Stimulated activated CD8-positive, alpha-beta memory T cell treated with anti-CD3 and anti-CD28 coated beads, Interleukin-12 subunit alpha, Interleukin-12 subunit beta, amount 100 ng/mL, for 4 hours (primary cell): ENCODE measurements around the gene LCN15.
A peak's percentile ranks its signal among the peaks of the same experiment; 100 is the strongest.
"Not testable (repeated sequence)": the region's sequence is repeated elsewhere in the genome, so short reads cannot be mapped to it uniquely, and the experiment has no call there.

Experiments
- DNase-seq: peaks from one replicate; pipeline ENCODE4 v3.0.0-alpha.2; 2020; ENCODE audit warnings: low read depth

LCN15 gene, protein sequence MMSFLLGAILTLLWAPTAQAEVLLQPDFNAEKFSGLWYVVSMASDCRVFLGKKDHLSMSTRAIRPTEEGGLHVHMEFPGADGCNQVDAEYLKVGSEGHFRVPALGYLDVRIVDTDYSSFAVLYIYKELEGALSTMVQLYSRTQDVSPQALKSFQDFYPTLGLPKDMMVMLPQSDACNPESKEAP

DNA sequence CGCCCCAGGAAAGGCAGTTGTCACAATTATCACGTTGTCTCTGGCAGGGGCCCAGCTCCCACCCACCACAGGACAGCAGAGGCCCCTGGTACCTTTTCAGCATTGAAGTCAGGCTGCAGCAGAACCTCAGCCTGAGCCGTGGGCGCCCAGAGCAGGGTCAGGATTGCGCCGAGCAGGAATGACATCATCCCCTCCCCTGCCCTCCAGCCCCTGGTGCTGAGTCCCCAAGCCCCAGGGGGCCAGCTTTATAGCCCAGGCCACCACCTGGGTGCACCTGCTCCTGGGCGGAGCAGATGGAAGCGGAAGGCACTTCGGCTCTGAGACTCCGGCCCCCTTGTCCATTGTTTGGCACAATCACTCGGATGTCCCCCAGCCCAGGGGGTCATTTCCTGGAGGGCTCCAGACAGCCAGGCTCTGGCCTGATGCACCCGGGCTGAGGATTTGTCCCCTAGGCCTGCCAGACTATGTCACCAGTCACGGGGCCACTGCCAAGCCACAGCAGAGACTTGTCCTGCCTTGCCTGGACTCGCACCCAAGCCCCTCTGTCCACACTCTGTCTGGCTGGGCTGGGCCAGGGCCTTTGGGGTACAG is at the start of gene LCN15:
TSS of gene LCN15 (minus strand) at position 218 of the 591 bp plus-strand sequence. CDS start at position 188, 30 bp downstream.
- DNase-seq: no peak

DNA sequence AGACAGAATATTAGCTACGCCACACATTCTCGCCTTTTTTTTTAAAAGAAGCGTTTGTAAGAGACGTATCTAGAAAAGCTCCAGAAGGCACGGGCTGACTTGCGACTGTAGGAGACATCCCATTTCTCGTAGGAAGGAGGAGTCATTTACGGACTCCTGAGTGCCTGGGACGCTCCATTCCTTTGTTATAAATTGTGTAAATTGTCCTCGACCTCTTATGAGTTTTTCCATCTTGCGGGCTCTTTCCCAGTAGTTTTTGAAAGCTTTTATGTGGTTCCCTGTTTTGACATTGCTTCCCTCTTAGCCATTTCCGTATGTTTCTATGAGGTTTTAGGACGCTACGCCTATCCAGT is 44.5 kb upstream of the LCN15 start:
- no peak for DNase-seq

- DNase-seq: peak; percentile 43
Observed at GRCh38 chr9:136808075-136808805, 43.9 kb upstream of the LCN15 start.

- peak; percentile 73 for DNase-seq
Observed at GRCh38 chr9:136807281-136808074, 43.2 kb upstream of the LCN15 start, which contains the start of gene RABL6. Gene RABL6 (plus strand): TSS chr9:136807948. CDS start chr9:136808197, 249 bp downstream.

DNA sequence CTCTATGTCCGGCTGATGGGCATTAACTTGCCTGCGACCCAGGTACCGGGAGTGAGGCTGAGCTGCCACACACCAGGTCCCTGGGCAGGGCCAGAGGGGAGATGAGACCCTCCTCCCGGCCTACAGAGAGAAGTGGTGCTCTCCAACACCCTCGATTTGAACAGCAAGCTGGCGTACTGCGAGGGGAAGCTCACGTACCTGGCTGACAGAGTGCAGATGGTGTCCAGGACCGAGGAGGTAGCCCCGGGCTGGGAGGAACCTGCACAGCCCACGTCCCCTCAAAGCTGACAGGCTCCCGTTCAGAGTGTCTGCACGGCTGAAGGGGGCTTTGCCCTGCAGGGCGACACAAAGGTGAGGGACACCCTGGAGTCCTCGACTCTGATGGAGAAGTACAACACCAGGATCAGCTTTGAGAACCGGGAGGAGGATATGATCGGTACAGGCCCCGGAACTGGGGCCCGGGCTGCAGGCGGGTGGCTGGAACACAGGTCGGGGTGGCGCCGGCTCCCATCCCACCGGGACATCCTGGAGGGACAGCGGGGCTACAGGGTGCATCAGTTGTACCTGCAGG is 42.4 kb upstream of the LCN15 start:
- no peak for DNase-seq

DNA sequence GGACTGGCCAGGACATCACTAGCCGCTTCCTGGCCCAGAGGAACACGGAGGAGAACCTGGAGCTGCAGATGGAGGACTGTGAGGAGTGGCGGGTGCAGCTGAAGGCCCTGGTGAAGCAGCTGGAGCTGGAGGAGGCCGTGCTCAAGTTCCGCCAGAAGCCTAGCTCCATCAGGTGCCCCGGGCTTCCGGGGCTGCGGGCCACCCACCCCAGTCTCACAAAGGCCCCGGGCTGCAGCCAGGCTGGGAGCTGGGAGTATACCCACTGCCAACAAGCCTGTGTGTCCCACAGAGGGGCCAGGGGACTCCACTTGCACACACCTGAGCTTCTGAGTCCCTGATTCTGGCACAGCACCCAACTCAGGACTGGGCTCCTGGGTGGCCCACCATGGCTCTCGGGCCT is 41.7 kb upstream of the LCN15 start:
- DNase-seq: no peak

DNA sequence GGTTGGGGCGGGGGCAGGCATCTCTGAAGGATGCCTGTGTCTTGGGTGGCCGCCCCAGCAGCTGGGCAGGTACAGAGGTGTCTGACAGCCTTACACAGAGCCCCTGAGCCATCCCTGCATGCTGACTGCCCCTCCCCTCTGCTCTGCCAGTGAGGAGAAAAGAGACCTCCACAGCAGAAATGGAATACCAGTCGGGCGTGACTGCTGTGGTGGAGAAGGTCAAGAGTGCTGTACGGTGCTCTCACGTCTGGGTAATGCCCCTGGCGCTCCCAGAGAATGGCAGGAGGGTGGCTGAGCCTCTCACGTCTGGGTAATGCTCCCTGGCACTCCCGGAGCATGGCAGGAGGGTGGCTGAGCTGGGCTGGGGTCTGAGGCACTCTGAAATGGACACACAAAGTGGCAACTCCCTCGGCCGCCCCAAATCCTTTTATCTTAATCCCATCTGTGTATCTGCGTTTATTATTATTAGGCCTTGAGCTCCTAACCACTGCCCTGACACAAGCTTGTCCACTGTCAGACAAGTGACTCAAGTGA is 41.0 kb upstream of the LCN15 start:
- DNase-seq: no peak

DNA sequence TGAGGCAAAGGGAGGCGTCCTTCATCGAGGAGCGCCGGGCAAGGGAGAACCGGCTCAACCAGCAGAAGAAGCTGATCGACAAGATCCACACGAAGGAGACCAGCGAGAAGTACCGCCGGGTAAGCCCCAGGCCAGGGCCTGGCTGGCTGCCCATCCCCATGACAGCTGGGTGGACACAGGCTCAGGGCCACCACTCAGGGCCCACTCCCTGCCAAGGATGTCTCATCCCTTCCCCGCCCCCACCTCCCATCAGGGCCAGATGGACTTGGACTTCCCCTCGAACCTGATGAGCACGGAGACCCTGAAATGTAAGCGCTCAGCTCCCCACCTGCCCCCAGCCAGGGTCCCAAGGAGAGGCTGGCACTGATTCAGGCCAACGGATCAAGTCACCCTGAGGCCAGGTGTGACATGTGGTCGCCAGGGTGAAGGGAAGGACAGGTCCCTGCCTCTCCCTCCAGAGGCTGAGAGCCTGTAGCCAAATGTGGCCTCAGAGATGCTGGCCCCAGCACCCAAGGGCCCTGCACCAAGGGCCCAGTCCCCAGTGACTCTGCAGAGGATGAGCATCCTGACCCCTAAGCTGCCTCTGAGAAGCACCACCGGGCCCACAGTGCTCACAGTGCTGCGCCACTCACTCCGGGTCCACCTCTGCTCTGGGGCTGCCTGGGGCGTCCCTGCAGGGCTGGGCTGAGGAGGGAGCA is 40.3 kb upstream of the LCN15 start:
- DNase-seq: no peak

DNA sequence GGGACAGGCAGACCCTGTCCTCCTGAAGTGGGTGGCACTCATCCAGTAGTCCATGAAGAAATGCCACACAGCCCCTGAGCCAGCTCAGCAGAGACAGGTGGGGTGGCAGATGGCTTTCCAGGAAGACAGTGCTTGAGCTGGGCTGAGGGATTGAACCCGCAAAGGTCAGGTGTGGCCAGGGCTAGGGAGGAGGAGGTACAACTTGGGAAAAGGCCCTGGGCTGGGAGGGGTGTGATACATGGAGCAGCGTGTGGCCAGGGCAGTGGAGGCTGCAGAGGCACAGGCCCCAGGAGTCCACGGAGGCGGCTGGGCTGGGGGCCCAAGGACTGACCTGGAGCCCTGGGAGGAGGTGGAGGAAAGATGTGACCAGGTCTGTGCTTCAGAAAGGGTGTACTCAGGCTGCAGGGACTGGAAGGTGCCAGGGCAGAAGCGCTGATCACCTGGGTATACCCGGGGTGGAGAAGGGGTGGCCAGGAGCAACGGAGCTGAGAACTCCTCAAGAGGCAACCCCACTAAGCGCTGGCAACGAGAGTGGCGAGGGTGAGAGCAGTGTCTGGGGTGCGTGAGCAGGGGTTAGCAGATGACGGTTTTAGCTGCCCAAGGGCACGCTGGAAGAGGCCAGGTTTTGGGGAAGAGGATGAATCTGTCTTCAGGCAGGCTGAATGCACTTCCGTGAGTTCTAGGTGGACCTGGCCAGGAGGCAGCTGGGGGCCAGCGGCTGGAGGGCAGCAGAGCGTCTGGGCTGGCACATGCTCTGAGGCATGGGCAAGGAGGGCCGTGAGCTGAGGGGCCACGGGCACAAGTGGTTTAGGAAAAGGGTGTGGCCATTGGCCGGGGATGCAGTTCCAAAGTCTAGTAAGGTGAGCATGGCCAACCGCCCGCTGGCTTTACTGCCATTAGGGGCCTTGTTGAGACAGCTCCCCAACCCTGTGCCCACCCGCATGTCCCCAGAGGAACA is 39.5 kb upstream of the LCN15 start:
- no peak for DNase-seq

DNA sequence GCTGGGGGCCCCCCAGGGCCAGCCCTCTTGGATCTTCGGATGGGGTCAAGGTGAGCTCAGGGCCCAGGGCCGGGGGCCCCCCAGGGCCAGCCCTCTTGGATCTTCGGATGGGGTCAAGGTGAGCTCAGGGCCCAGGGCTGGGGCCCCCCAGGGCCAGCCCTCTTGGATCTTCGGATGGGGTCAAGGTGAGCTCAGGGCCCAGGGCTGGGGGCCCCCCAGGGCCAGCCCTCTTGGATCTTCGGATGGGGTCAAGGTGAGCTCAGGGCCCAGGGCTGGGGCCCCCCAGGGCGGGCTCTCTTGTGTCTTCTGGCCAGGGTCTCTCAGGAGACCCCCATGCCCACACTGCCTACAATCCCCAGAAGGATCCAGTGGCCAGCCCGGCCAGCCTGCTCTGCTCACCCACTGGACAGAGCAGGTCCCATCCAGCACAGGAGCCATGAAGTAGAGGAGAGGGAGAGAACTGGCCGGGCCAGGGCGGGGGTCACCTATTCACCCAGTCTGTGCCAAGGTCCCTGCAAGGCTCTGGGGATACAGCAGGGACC is 38.8 kb upstream of the LCN15 start:
- not testable (repeated sequence) for DNase-seq

GRCh38 chr9:136802321-136802720 is 38.0 kb upstream of the LCN15 start:
- DNase-seq: no peak

GRCh38 chr9:136799854-136800657 is 35.7 kb upstream of the LCN15 start:
- peak; percentile 83 for DNase-seq

GRCh38 chr9:136799079-136799853 is 34.9 kb upstream of the LCN15 start:
- DNase-seq: no peak

- no peak for DNase-seq
Observed at GRCh38 chr9:136798708-136799078, 34.4 kb upstream of the LCN15 start.

- not testable (repeated sequence) for DNase-seq
Observed at GRCh38 chr9:136796775-136797347, 32.5 kb upstream of the LCN15 start.

DNA sequence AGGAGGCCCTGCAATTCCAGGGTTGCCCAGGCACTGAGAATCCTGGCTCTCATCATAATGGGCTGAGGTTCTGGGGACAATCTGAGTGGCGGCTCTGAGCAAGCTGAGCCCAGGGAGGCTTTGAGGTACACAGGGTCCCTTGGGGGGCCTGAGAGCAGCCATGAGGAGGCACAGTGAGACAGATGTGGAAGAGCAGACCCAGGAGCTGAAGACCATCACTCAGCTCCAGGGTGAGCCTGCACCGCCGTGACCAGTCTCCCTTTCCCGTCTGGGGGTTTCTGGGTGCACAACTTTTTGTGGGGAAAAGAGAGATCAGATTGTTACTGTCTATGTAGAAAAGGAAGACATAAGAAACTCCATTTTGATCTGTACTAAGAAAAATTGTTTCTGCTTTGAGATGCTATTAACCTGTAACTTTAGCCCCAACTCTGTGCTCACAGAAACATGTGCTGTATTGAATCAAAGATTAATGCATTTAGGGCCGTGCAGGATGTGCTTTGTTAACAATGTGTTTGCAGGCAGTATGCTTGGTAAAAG is 32.0 kb upstream of the LCN15 start, which contains the start of gene CCDC183:
TSS of gene CCDC183 (plus strand) at position 101 of the 537 bp plus-strand sequence. CDS start at position 161, 60 bp downstream.
- no peak for DNase-seq

DNA sequence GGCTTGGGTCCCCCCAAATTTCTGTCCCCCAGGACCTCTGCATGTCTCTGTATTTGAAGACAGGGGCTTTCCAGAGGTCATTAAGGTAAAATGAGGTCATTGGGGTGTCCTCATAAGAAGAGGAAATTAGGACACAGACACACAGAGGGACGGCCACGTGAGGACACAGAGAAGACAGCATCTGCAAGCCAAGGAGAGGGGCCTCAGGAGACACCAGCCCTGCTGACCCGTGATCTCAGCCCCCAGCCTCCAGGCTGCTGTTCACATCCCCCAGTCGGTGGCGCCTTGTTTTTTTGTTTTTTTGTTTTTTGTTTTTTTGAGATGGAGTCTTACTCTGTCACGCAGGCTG is 30.7 kb upstream of the LCN15 start:
- DNase-seq: no peak
